Glutamatergic neuron (in vitro differentiated cells): Measurements from ENCODE around the gene MRI1. TPM values are rescaled to one million over a fixed set of nuclear protein-coding genes. Genes with fewer than 3 reads are reported as not detected.

ENCODE experiments used
- DNase-seq: peaks from one replicate; pipeline ENCODE4 v3.0.0; 2022
- H3K27ac Mint-ChIP-seq: one replicate; pipeline ENCODE4 v1.8.0; 2020; ENCODE audit warnings: mild to moderate bottlenecking, mixed read lengths, inconsistent platforms; ENCODE audit not compliant: unreplicated experiment
- H3K27me3 Mint-ChIP-seq: one replicate; pipeline ENCODE4 v1.8.0; 2020; ENCODE audit warnings: mild to moderate bottlenecking, moderate library complexity, mixed read lengths, inconsistent platforms; ENCODE audit not compliant: unreplicated experiment
- H3K36me3 Mint-ChIP-seq: one replicate; pipeline ENCODE4 v1.8.0; 2020; ENCODE audit warnings: mild to moderate bottlenecking, mixed read lengths, inconsistent platforms; ENCODE audit not compliant: unreplicated experiment
- H3K4me1 Mint-ChIP-seq: one replicate; pipeline ENCODE4 v1.8.0; 2020; ENCODE audit warnings: mild to moderate bottlenecking, low read depth, mixed read lengths, inconsistent platforms; ENCODE audit not compliant: unreplicated experiment
- H3K4me3 Mint-ChIP-seq: one replicate; pipeline ENCODE4 v1.8.0; 2020; ENCODE audit warnings: mild to moderate bottlenecking, mixed read lengths, inconsistent platforms; ENCODE audit not compliant: unreplicated experiment
- H3K9me3 Mint-ChIP-seq: one replicate; pipeline ENCODE4 v1.8.0; 2020; ENCODE audit warnings: mild to moderate bottlenecking, moderate library complexity, mixed read lengths, inconsistent platforms; ENCODE audit not compliant: unreplicated experiment
- long read RNA-seq: library from polyadenylated mRNA; unstranded; transcript quantifications from one replicate; pipeline ENCODE4 v2.0.0, GENCODE V29; 2020; ENCODE audit not compliant: unreplicated experiment
- total RNA-seq: library from RNA; stranded (reverse); fragmentation: NEBNext Ultra II Directional; extraction: Animal tissue kit (Norgen Biotek cat#: 25700); gene quantifications from one replicate; pipeline ENCODE4 v1.2.1, GENCODE V29; 2021; ENCODE audit not compliant: unreplicated experiment
- TF ChIP-seq, protein P1 (sequence below): fragments of 200-600 bp; sonication (generic); IDR thresholded peaks from one replicate; pipeline ENCODE4 v1.5.0; 2021; ENCODE audit not compliant: partially characterized antibody, unreplicated experiment

The MRI1 gene
- 21.9 TPM for total RNA-seq
- long read RNA-seq, result 0 reads

GRCh38 chr19:13764101-13764807, at the start of gene MRI1:
Gene MRI1, plus strand, starts transcription at chr19:13764522. Its CDS starts 67 bp downstream, at chr19:13764589.
- peak; percentile 81 for DNase-seq
- Mint-ChIP-seq H3K36me3 (peaks cover 5% of the 10 kb centered on the region), H3K4me3 (peak within 1 kb of the TSS; percentile 92), H3K27ac (peak within 1 kb of the TSS; percentile 70), H3K4me1 (peaks cover 5% of the 10 kb centered on the region), H3K27me3 (peaks cover 7% of the 10 kb centered on the region), H3K9me3 (peaks cover 2% of the 10 kb centered on the region)
- TF ChIP-seq, protein P1, sequence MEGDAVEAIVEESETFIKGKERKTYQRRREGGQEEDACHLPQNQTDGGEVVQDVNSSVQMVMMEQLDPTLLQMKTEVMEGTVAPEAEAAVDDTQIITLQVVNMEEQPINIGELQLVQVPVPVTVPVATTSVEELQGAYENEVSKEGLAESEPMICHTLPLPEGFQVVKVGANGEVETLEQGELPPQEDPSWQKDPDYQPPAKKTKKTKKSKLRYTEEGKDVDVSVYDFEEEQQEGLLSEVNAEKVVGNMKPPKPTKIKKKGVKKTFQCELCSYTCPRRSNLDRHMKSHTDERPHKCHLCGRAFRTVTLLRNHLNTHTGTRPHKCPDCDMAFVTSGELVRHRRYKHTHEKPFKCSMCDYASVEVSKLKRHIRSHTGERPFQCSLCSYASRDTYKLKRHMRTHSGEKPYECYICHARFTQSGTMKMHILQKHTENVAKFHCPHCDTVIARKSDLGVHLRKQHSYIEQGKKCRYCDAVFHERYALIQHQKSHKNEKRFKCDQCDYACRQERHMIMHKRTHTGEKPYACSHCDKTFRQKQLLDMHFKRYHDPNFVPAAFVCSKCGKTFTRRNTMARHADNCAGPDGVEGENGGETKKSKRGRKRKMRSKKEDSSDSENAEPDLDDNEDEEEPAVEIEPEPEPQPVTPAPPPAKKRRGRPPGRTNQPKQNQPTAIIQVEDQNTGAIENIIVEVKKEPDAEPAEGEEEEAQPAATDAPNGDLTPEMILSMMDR, result no peak

- peaks cover 10% of the 10 kb centered on the region for H3K9me3 Mint-ChIP-seq
- no peak overlapping the region for H3K4me3 Mint-ChIP-seq
- DNase-seq, result no peak
- peaks cover 9% of the 10 kb centered on the region for H3K36me3 Mint-ChIP-seq
- TF ChIP-seq, protein P1, result no peak
- no peak overlapping the region for H3K27ac Mint-ChIP-seq
- peaks cover 4% of the 10 kb centered on the region for H3K27me3 Mint-ChIP-seq
- peaks cover 14% of the 10 kb centered on the region for H3K4me1 Mint-ChIP-seq
Observed at GRCh38 chr19:13717194-13717643, 47.1 kb upstream of the MRI1 start.

DNA sequence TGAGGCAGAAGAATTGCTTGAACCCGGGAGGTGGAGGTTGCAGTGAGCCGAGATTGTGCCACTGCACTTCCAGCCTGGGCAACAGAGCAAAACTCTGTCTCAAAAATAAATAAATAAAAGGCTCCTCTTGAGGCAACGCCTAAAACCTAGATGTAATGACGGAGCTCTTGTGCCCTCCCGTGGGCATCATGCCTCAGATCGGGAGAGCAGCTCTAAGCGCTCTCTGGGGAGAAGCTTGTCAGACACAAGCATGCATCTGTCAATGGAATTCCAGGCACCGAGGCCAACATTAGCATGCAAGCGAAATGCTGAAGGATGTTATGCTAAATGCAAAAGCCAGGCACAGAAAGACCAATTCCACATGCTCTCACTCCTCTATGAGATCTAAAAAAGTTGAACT, 45.6 kb upstream of the MRI1 start:
- Mint-ChIP-seq H3K27me3 (peaks cover 4% of the 10 kb centered on the region), H3K9me3 (peaks cover 9% of the 10 kb centered on the region), H3K36me3 (peaks cover 9% of the 10 kb centered on the region), H3K27ac (peak overlapping the region; percentile 63), H3K4me1 (peaks cover 14% of the 10 kb centered on the region), H3K4me3 (peak overlapping the region; percentile 17)
- TF ChIP-seq, protein P1, result peak; percentile 19
- DNase-seq, result peak; percentile 64

DNA sequence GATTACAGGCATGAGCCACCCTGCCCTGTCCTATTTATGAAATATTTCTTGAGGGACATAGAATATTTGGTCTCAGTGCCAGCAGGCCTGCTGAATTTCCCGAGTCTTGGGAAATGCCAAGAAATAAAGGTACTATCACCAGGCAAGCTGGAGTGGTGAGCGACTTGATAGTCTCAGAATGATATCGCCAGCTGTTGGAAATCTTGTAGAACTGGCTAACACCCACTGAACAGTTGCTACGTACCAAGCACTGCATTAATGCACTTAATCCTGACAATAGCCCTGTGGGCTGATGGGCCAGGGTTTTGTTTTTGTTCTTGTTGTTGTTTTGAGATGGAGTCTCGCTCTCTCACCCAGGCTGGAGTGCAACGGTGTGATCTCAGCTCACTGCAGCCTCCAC, 42.2 kb upstream of the MRI1 start:
- Mint-ChIP-seq H3K4me1 (peaks cover 14% of the 10 kb centered on the region), H3K27me3 (peaks cover 3% of the 10 kb centered on the region), H3K4me3 (no peak overlapping the region), H3K36me3 (no peaks in the 10 kb centered on the region), H3K9me3 (peaks cover 3% of the 10 kb centered on the region), H3K27ac (no peak overlapping the region)
- TF ChIP-seq, protein P1, result no peak
- no peak for DNase-seq

GRCh38 chr19:13723206-13723605, 41.1 kb upstream of the MRI1 start:
- H3K27me3 Mint-ChIP-seq, result no peaks in the 10 kb centered on the region
- H3K27ac Mint-ChIP-seq, result no peak overlapping the region
- peaks cover 6% of the 10 kb centered on the region for H3K4me1 Mint-ChIP-seq
- H3K9me3 Mint-ChIP-seq, result peaks cover 1% of the 10 kb centered on the region
- H3K36me3 Mint-ChIP-seq, result no peaks in the 10 kb centered on the region
- no peak overlapping the region for H3K4me3 Mint-ChIP-seq
- no peak for DNase-seq
- TF ChIP-seq, protein P1, result no peak
